Stimulated activated CD4-positive, alpha-beta T cell treated with anti-CD3 and anti-CD28 coated beads, Interleukin-15, amount 100 ng/mL, for 48 hours (primary cell): ENCODE results near the gene CNTD1.
A peak's percentile ranks its signal among the peaks of the same experiment; 100 is the strongest.

Source experiments
- DNase-seq, 2 donors: peaks; one replicate each; pipeline ENCODE4 v3.0.0-alpha.2; 2020; ENCODE audit warnings: low read depth in 2 of 2

CNTD1 gene

GRCh38 chr17:42803074-42803883, 4.6 kb downstream of the CNTD1 start:
- no peak for DNase-seq

- no peak for DNase-seq
Observed at GRCh38 chr17:42804918-42805367, 6.3 kb downstream of the CNTD1 start.

- DNase-seq, result no peak
Observed at GRCh38 chr17:42806249-42806648, 7.6 kb downstream of the CNTD1 start.

GRCh38 chr17:42809250-42809649, 10.6 kb downstream of the CNTD1 start:
- DNase-seq, result no peak

- no peak for DNase-seq
Observed at GRCh38 chr17:42814633-42815399, 16.2 kb downstream of the CNTD1 start.

- DNase-seq, result no peak
Observed at GRCh38 chr17:42817866-42818265, 19.2 kb downstream of the CNTD1 start.

- DNase-seq, result no peak
Observed at GRCh38 chr17:42818379-42818778, 19.7 kb downstream of the CNTD1 start.

GRCh38 chr17:42819939-42820535, 21.4 kb downstream of the CNTD1 start:
- peak; percentile 53 to 54 for DNase-seq

- DNase-seq, result no peak
Observed at GRCh38 chr17:42821176-42821575, 22.5 kb downstream of the CNTD1 start.

- no peak for DNase-seq
Observed at GRCh38 chr17:42827472-42827871, 28.8 kb downstream of the CNTD1 start.

- no peak for DNase-seq
Observed at GRCh38 chr17:42830971-42831370, 32.3 kb downstream of the CNTD1 start.

- DNase-seq, result peak in 1 of 2 donors; percentile 3
Observed at GRCh38 chr17:42832213-42832933, 33.7 kb downstream of the CNTD1 start.

GRCh38 chr17:42832934-42833766, 34.5 kb downstream of the CNTD1 start, which contains the start of gene PSME3:
TSS of gene PSME3 (plus strand) at chr17:42833397. CDS start at chr17:42833632, 235 bp downstream.
- DNase-seq, result peak; percentile 83 to 84

- DNase-seq, result no peak
Observed at GRCh38 chr17:42833767-42834422, 35.2 kb downstream of the CNTD1 start.

- no peak for DNase-seq
Observed at GRCh38 chr17:42835732-42836131, 37.1 kb downstream of the CNTD1 start.

GRCh38 chr17:42841975-42842685, 43.5 kb downstream of the CNTD1 start:
- no peak for DNase-seq

- DNase-seq, result no peak
Observed at GRCh38 chr17:42843358-42843934, 44.8 kb downstream of the CNTD1 start.

- DNase-seq, result no peak
Observed at GRCh38 chr17:42844271-42844670, 45.6 kb downstream of the CNTD1 start, which contains the start of gene AOC2. TSS of gene AOC2 (plus strand) at chr17:42844580. CDS start at chr17:42844627, 47 bp downstream.
